Activated effector memory CD4-positive, alpha-beta T cell treated with Interleukin-2 at 50 U/mL for 16 hours (primary cell): Measurements from ENCODE around the gene TPRG1.

Experiments
- DNase-seq: peaks from one replicate; pipeline ENCODE4 v3.0.0-alpha.2; 2020

The TPRG1 gene

GRCh38 chr3:189286916-189287315 is 115.1 kb downstream of the TPRG1 start:
- DNase-seq = no peak

DNA sequence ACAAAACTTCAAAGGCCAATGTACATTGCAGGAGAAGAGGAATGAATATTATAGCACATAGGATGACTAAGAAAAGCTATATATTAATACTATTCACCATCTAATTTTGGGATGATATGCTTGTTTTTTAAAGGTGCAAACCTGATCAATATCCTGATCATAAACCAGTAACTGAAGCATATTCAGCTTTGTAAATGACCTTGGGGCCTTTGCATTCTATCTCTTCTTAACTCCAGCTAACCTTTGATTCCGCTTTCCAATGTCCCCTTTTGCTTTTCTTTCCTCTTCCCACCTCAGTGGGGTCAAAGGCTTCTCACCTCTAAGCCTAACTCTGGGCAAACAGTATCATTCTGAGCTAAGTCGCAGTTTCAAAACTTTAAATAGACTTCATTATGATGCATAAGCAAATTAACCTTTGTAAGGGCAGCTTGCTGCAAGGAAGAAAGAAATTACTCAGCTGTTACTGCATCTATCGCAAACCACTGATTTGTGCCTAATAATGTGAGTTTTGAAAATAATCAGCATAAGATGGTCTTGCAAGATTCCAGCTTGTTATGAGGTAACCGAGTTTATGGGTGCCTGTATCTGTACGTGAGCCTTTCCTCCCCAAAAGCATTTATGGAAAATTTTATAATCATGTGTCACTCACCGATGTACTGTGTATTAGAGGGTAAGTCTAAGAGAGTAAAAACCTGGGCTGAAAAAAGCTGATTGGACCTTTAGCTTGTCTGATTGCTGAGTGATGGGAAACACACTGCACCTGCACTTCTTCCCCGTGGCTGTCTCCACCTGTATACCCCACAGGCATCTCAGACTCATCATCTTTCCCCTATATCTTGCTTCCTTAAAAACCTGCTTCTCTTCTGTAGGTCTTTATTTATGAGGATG is 116.8 kb downstream of the TPRG1 start:
- DNase-seq = no peak

DNA sequence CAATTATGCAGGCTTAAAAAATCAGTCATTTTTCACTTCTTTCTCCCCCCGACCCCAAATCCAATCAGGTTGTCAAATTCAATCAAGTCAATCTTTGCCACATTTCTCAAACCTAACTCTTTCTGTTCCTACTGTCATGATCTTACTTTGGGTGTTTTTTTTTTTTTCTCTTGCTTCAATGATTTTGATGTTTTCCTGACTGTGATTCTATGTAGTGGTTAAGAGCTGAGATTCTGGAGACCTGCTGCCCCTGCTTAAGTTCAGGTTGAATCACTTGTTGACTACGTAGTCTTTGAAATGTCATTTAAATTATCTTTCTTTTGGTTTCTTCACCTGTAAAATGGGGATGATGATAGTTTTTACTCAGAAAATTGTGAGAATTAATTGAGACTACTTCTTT is 117.5 kb downstream of the TPRG1 start:
- no peak for DNase-seq

- DNase-seq = no peak
These were observed 121.1 kb downstream of the TPRG1 start for GRCh38 chr3:189292667-189293484.

DNA sequence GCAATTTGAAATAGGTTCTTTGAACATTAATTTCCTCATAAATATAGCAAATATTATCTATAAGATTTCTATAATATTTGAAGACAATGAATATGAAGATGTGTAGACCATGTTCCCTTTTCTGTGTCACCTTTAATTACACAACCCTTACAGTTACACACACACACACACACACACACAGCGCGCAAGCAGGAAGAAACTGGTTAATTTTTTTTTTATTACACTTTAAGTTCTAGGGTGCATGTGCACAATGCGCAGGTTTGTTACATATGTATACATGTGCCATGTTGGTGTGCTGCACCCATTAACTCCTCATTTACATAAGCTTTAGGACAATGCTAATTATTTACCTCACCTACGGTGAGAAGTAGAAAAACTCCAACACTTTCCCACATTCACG is 122.9 kb downstream of the TPRG1 start:
- no peak for DNase-seq

DNA sequence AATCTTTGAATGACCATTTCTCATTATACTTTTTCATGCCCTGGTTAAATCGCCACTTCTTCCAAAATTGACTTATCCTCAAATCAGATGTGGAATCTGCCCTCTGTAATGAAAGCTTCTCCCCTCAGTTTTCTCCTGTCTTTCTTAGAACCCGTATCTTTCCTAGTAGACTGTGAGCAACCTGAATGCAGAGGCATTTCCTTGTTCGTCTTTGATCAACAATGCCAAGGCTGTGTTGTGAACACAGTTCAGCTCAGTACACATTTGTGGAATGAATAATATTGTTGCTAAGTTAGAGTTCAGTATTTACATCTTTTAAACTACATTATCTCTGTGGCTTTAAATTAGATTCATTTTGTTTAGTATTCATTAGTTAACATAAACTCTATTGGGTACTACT is 123.3 kb downstream of the TPRG1 start:
- no peak for DNase-seq

GRCh38 chr3:189297932-189298331 is 126.2 kb downstream of the TPRG1 start:
- DNase-seq = no peak

- no peak for DNase-seq
These were observed 127.0 kb downstream of the TPRG1 start for GRCh38 chr3:189298469-189299375.

- DNase-seq = no peak
These were observed 128.6 kb downstream of the TPRG1 start for GRCh38 chr3:189300345-189300744.

DNA sequence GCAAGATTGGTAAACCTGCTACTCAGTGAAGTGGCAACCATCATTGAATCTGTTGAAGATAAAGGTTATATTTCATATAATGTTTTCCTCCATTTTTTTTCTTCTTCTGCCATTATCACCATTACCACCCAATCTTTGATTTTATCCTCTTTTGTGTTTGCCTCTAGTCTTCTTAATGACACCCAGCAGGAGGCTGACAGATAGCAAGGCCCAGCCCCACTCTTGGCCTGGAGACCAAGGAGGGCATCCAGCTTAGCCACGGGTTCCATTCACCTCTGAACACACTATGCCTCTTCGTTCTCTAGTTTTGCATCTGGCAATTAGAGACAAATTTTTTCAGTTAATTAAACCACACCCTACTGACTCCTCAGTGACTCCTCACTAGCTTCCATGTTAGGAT is 129.7 kb downstream of the TPRG1 start:
- DNase-seq = no peak

DNA sequence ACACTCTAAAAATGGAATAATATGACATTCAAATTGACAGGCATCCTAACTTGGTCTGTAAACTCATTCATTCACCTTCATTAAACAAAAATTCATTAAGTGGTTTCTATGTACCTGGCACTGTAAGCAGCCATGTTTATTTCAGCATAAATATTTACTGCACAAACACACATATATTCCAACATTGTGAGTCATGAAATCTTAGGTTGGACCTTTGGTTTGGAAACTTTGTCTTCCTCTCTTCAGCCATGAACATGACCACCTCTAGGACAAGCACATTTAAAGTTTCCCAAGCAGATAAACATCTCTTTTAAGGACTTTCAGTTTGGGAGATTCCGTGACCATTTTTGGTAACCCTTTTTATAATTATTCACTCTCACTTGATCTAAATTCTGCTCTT is 131.8 kb downstream of the TPRG1 start:
- DNase-seq = no peak

DNA sequence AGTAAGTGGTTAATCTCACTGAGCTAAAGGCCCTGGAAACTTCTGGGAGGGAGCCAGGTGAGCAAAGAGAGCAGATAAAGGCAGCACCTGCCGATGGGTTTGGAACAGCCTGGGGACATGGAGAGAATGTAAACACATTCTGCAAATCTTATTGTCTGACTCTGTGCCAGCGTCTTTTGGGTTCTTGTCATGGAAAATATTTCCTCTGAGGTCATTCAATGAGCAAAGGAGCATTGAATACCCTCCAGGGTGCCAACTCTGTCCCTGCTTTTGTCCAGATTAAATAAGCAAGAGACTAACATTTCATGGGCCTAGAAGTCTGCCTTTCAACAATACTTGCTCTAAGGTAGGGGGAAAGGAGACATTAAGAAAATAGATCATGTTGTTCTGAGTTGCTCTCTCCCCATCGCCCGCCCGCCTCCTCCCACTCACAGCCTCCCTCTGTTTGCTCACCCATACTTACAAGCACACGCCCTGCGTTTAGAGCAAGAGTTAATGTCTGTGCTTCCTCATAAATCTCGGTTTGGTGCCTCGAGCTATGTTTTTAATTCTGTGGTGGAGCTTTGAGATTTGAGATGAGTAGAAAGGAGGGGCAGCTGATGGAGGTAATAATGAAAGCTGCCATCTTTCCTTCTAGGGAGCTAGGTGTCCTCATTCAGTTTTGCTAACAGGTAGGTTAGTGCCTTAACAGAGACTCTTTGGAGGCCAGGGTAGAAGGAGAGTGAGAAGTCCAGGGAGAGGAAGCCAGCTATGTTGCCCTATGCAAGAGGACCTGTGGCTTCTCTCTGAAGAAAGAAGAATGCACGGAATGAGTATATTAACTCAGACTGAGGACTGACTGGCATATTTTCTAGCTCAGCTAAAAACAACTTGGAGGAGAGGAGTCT is 132.9 kb downstream of the TPRG1 start:
- no peak for DNase-seq

GRCh38 chr3:189305412-189305811 is 133.6 kb downstream of the TPRG1 start:
- DNase-seq = no peak

DNA sequence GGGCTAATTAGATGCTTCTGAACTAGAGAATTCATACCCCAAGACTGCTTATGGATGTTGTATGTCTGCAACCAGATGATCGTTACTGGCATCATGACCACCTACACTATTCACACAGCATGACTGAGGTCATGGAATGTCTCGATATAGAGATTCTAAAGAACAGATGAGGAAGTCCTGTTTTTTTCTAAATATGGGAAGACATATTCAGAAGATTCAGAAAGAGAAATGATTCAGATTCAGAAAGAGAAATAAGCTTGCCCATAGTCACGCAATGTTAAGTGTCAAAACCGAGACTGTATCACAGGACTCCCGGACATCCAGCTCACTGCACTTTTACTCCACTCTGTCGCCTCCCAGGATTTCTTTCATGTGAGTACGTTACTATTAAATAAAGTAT is 136.2 kb downstream of the TPRG1 start:
- DNase-seq = no peak

DNA sequence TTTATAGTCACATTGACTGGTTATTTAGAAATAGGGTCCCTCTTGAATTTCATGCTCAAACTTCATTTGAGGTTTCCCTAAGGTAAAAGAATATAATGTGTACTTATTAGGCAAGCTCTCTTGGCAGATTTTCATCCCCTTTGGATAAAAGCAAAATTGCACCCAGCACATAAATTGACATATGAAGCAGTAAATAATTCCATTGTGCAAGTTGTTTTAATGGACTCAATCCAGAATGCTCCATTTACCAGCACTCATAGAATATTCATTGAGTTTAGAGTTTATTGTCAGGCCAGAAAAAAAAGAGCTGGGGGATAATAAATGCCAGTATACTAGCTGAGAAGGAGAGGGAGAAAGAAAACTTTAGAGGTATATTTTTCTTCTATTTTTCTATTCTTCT is 136.8 kb downstream of the TPRG1 start:
- no peak for DNase-seq

DNA sequence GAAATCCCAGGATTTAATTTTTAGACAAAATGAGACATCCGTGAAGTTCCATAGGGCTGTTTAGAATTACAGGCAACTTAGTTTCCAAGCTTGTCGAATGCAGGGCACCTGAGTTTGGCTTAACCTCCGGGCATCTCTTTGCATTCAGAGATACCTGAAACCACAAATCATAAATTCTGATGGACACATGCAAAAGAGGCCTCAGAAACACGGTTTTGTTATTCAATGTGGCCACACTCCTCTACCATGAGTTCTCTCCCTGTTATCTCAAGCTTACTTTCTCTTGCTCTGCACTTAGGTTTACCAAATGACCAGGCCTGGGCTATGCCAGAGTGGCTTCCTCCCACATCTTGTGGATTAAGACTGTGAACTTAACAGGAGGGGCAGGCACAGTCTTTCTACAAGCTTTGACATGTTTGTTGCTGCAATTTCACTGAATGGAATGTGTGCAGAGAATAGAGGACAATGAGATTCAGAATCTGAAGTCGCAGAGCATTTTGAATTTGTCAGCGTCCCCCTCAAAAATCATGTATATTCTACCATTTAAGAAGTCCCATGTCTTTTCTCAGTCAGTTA is 137.7 kb downstream of the TPRG1 start:
- DNase-seq = no peak

GRCh38 chr3:189311521-189311920 is 139.8 kb downstream of the TPRG1 start:
- no peak for DNase-seq

DNA sequence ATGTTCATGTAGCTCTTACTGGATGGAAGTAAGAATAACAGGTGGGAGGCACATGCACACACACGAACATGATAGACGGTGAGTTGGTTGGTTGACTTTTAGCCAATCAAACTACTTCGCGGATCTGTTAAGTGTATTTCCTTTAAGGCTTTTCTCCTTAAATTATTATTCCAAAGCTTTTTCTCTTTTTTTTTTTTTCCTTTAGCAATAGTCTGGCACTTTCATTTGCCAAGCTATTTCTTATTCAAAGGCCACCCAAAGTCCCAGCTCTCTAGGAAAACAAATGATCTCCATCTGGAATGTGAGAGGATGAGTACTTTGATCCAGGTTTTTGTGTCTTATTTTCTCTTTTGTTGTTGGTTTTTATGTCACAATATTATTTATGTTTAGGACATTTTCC is 141.1 kb downstream of the TPRG1 start:
- DNase-seq = no peak

DNA sequence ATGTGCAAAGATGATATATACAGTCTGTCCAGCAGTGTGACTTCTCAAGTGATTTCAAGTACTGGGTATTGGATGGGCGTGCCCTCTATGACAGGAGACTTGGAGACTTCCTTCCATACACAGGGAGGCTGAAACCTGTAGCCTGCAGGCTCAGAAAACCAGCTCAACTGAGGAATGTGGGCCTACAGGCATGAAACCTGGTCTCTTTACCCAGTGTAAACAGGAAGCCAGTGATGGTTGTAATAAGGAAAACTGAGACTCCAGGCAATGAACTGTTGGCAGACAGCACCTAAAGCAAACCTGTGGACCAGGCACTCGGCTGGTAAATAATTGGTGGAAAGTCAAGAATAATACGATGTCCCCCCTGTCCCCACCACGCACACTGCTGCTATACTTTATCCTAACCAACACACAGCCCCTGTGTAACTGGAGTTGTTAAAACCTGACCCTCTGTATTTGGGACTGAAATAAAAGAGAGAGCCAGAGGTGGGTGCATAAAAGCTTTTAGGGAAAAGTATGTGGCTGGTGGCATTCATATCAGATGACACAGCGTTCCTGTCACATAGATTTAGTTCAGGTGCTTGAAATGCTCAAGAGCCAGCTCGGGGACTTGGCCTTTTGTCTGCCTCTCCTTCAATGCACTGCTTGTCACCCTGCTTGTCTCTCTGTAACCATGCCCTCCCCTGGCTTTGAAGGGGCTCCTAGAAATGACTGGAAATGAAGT is 144.7 kb downstream of the TPRG1 start:
- DNase-seq = no peak

DNA sequence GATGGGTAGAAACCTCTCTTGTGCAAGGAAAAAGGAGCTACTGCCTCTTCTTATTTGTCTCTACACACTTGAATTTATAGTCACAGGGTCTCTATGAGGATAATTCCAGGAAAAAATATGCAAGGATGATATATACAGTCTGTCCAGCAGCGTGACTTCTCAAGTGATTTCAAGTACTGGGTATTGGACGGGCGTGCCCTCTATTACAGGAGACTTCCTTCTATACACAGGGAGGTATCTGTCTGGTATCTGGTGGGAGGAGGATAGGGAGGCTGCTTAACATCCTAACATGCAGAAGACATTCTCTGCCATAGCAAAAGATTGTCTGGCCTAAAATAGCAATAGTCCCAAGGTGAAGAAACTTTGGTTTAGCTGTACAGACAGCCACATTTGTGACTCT is 146.1 kb downstream of the TPRG1 start:
- DNase-seq = no peak

DNA sequence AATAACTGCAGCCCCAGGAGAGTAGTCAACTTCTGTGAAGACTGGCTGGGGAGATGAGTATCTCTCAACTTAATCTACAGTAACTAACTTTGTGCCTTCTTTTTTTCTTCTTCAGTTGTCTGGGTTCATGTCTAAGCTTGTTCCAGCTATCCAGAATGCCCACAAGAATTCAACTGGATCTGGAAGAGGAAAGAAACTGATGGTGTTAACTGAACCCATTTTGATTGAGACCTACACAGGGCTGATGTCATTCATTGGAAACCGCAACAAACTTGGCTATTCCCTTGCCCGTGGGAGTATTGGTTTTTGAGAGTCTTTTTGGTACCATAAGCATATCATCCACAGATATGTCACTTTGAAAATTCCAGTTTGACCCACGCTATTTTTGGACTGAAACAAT is 148.7 kb downstream of the TPRG1 start:
- no peak for DNase-seq
